Gastrocnemius medialis (tissue), 4 donors: ENCODE data around the gene SYNM. TPM values are rescaled to one million over a fixed set of nuclear protein-coding genes. Genes with fewer than 3 reads are reported as not detected.

ENCODE experiments used
- ATAC-seq, 2 donors: fragments of 150-250 bp; one replicate each; pipeline ENCODE4 v1.9.1; 2016
- DNase-seq, 2 donors: peaks; one replicate each; pipeline ENCODE4 v3.0.0-alpha.2; 2019
- H3K27ac ChIP-seq, 4 donors: fragments of 200-600 bp; sonication (generic); 1 replicate in 1 of 4; 2 replicates in 3 of 4; pipeline ENCODE4 v1.5.1; 2016 to 2018; ENCODE audit warnings: mild to moderate bottlenecking in 2 of 4, moderate library complexity in 1 of 4
- H3K27me3 ChIP-seq, 3 donors: fragments of 200-600 bp; sonication (generic) in 2 of 3; 1 replicate in 1 of 3; 2 replicates in 2 of 3; pipeline versions ENCODE4 v1.5.1 to v1.6.0; 2016 to 2019; ENCODE audit warnings: mild to moderate bottlenecking in 1 of 3, moderate library complexity in 1 of 3
- H3K36me3 ChIP-seq, 2 donors: fragments of 200-600 bp; sonication (generic) in 1 of 2; one replicate each; pipeline ENCODE4 v1.5.1; 2017 to 2018
- H3K4me1 ChIP-seq, 2 donors: fragments of 200-600 bp; sonication (generic) in 1 of 2; one replicate each; pipeline ENCODE4 v1.5.1; 2016 to 2017; ENCODE audit warnings: mild to moderate bottlenecking in 2 of 2
- H3K4me3 ChIP-seq, 4 donors: fragments of 200-600 bp; sonication (generic) in 3 of 4; 1 replicate in 1 of 4; 2 replicates in 3 of 4; pipeline ENCODE4 v1.5.1; 2016 to 2019; ENCODE audit warnings: mild to moderate bottlenecking in 2 of 4
- H3K9me3 ChIP-seq, 3 donors: fragments of 200-600 bp; sonication (generic) in 2 of 3; 1 replicate in 1 of 3; 2 replicates in 2 of 3; pipeline ENCODE4 v1.5.1; 2016 to 2019
- CTCF ChIP-seq, 5 experiments: fragments of 450-650 bp in 3 of 5; fragments of 200-600 bp in 2 of 5; sonication (generic) in 2 of 5; IDR thresholded peaks in 4 of 5; conservative IDR thresholded peaks in 1 of 5; 1 replicate in 4 of 5; 2 replicates in 1 of 5; pipeline ENCODE4 v1.5.1; 2016 to 2019; ENCODE audit warnings: antibody characterized with exemption in 5 of 5, mild to moderate bottlenecking in 3 of 5, moderate library complexity in 3 of 5
- POLR2A ChIP-seq, 2 donors: fragments of 450-650 bp; IDR thresholded peaks; one replicate each; pipeline ENCODE4 v1.6.1; 2017; ENCODE audit warnings: antibody characterized with exemption in 2 of 2, mild to moderate bottlenecking in 2 of 2, moderate library complexity in 2 of 2
- in situ Hi-C, 4 donors: fragments of 200-750 bp; cut with MboI; loops; one replicate each; pipeline versions ENCODE4 v1.15.0 to v1.8.0; 2017; ENCODE audit warnings: low sequenced_read_pairs in 4 of 4
- intact Hi-C: fragments of 100-400 bp; cut with DNase I; formaldehyde crosslinking; loops from one replicate; pipeline ENCODE4 v1.15.1; 2023; ENCODE audit warnings: low total_unique reads
- total RNA-seq, 4 donors: library from RNA; depleted of rRNA; stranded (reverse); fragments of >200 nt; gene quantifications; one replicate each; pipeline versions ENCODE4 v1.1.0 to v1.2.3, GENCODE V29; 2016

Gene SYNM
- total RNA-seq, 4 donors from 2014 or later: 200 to 308 (median 266) TPM

DNA sequence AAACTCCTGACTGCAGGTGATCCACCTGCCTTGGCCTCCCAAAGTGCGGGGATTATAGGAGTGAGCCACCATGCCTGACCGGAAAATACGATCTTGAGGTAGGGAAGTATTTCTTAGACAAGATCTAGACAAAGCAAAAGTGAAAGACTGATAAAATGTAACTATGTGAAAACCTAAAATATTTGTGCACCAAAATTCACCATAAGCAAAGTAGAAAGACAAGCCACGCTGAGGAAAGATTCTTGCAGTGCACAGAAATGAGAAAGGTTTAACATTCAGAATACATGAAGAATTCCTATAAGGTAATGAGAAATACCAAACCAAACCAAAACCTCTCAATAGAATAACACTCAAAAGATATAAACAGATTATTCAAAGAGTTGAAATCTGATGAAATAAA is 35.7 kb downstream of the SYNM start:
- intact Hi-C loops: no loop called here
- in situ Hi-C loops: no loop called here
- H3K27ac ChIP-seq: peak overlapping the region; percentile 76 to 97 (median 90)
- H3K9me3 ChIP-seq: no peaks in the 10 kb centered on the region
- ATAC-seq: no peak
- peaks cover 36 to 50% of the 10 kb centered on the region in 2 donors for H3K4me1 ChIP-seq
- H3K36me3 ChIP-seq: peaks cover 0 to 15% of the 10 kb centered on the region in 2 donors
- H3K4me3 ChIP-seq: no peak overlapping the region
- DNase-seq: no peak
- no peaks in the 10 kb centered on the region for H3K27me3 ChIP-seq
- no peak for TF ChIP-seq POLR2A (IDR thresholded peaks at IDR 0.05)
- no peak for TF ChIP-seq CTCF (IDR thresholded peaks at IDR 0.05 in 4 of 5, conservative IDR thresholded peaks at IDR 0.05 in 1 of 5)

- Histone ChIP-seq H3K27ac (peak overlapping the region; percentile 85 to 97 (median 90)), H3K27me3 (no peaks in the 10 kb centered on the region), H3K9me3 (no peaks in the 10 kb centered on the region), H3K4me1 (peaks cover 38 to 47% of the 10 kb centered on the region in 2 donors), H3K36me3 (peaks cover 0 to 4% of the 10 kb centered on the region in 2 donors), H3K4me3 (no peak overlapping the region)
- DNase-seq (no peak), ATAC-seq (no peak)
- TF ChIP-seq POLR2A (IDR thresholded peaks at IDR 0.05) (no peak), CTCF (IDR thresholded peaks at IDR 0.05 in 4 of 5, conservative IDR thresholded peaks at IDR 0.05 in 1 of 5) (no peak)
- in situ Hi-C loops (no loop called here), intact Hi-C loops (loop anchor here (2.0 kb wide), 1 partner anchor 35 kb away; no protein-coding TSS in a partner anchor)
Measured at GRCh38 chr15:99141943-99142342, 37.1 kb downstream of the SYNM start.

- DNase-seq: no peak
- no peaks in the 10 kb centered on the region for H3K27me3 ChIP-seq
- ATAC-seq: no peak
- H3K4me3 ChIP-seq: no peak overlapping the region
- peaks cover 38 to 47% of the 10 kb centered on the region in 2 donors for H3K4me1 ChIP-seq
- no peaks in the 10 kb centered on the region for H3K9me3 ChIP-seq
- intact Hi-C loops (loop anchor here (2.0 kb wide), 1 partner anchor 36 kb away; no protein-coding TSS in a partner anchor), in situ Hi-C loops (no loop called here)
- H3K27ac ChIP-seq: peak overlapping the region; percentile 85 to 97 (median 90)
- H3K36me3 ChIP-seq: no peaks in the 10 kb centered on the region
- TF ChIP-seq POLR2A (IDR thresholded peaks at IDR 0.05): no peak
- no peak for TF ChIP-seq CTCF (IDR thresholded peaks at IDR 0.05 in 4 of 5, conservative IDR thresholded peaks at IDR 0.05 in 1 of 5)
Measured at GRCh38 chr15:99142562-99142961, 37.7 kb downstream of the SYNM start.

GRCh38 chr15:99143242-99143641 is 38.4 kb downstream of the SYNM start:
- DNase-seq (no peak), ATAC-seq (no peak)
- intact Hi-C loops (loop anchor here (2.0 kb wide), 1 partner anchor 36 kb away; no protein-coding TSS in a partner anchor), in situ Hi-C loops (no loop called here)
- H3K27ac ChIP-seq: peak overlapping the region; percentile 85 to 97 (median 90)
- no peaks in the 10 kb centered on the region for H3K9me3 ChIP-seq
- H3K4me3 ChIP-seq: no peak overlapping the region
- TF ChIP-seq POLR2A (IDR thresholded peaks at IDR 0.05): no peak
- no peak for TF ChIP-seq CTCF (IDR thresholded peaks at IDR 0.05 in 4 of 5, conservative IDR thresholded peaks at IDR 0.05 in 1 of 5)
- H3K27me3 ChIP-seq: no peaks in the 10 kb centered on the region
- no peaks in the 10 kb centered on the region for H3K36me3 ChIP-seq
- H3K4me1 ChIP-seq: peaks cover 38 to 47% of the 10 kb centered on the region in 2 donors
